H1 (cell line): ENCODE data around the gene TMEM273. TPM values are rescaled to one million over a fixed set of nuclear protein-coding genes. Genes with fewer than 3 reads are reported as not detected.

Experiments
- EZH2 ChIP-seq: fragments of 200-600 bp; sonication (generic); IDR thresholded peaks from 2 replicates; pipeline ENCODE4 v1.7.1; 2012; ENCODE audit warnings: low read depth, mild to moderate bottlenecking, moderate library complexity, low read length, inconsistent platforms; ENCODE audit not compliant: severe bottlenecking
- NANOG ChIP-seq: IDR thresholded peaks from 2 replicates; pipeline ENCODE4 v1.6.1; 2011; ENCODE audit warnings: low read length, low read depth, mild to moderate bottlenecking, inconsistent platforms; ENCODE audit not compliant: insufficient read depth, poor library complexity, severe bottlenecking
- NRF1 ChIP-seq: IDR thresholded peaks from 2 replicates; pipeline ENCODE4 v1.6.1; 2011; ENCODE audit warnings: mild to moderate bottlenecking, low read depth, low read length, improper control_type of control experiment
- polyA plus RNA-seq, 7 experiments: library from polyadenylated mRNA; depleted of rRNA in 3 of 7; stranded (reverse) in 5 of 7; unstranded in 2 of 7; fragments of >200 nt in 5 of 7; fragments of 200-250 nt in 2 of 7; gene quantifications; 1 replicate in 5 of 7; 2 replicates in 1 of 7; 4 replicates in 1 of 7; pipeline versions ENCODE4 v1.2.1 to v1.2.3, GENCODE V29; 2011 to 2013; ENCODE audit warnings: missing spikeins in 2 of 7, mixed read lengths in 2 of 7
- total RNA-seq: library from RNA; stranded (reverse); fragmentation: NEBNext Ultra II Directional; extraction: Animal tissue kit (Norgen Biotek cat#: 25700); gene quantifications from 2 replicates; pipeline ENCODE4 v1.2.1, GENCODE V29; 2021

TMEM273 gene
- total and polyA plus RNA-seq, 2 of the 8 experiments (the other 6 are each of a cell fraction or from before 2014, with no cell fraction given), result not detected

DNA sequence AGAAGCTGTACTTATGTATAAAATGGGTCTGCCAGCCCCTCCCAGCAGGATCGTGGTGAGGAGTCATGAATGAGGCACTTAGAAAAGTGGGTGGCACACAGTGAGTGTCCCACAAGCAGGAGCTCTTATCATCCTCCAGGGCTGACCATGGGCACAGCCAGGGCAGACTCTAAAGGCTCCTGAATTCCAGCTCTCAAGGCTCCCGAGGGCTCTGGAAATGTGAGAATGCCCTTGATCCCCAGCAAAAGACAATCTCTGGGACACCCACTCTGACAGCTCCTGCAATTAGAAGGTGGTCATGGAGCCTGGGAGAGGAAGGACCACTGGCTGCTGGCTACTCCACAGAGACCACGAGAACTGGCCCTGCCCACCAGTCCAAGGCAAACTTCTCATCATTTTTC, 74.5 kb downstream of the TMEM273 start (continued):
- TF ChIP-seq EZH2 (no peak), NRF1 (no peak), NANOG (no peak)
